CD4-positive, alpha-beta T cell treated with Interleukin-17A for 4 hours (primary cell): ENCODE measurements around the gene F2R.
"Not testable (repeated sequence)": the region's sequence is repeated elsewhere in the genome, so short reads cannot be mapped to it uniquely, and the experiment has no call there.

Experiments
- DNase-seq: peaks from one replicate; pipeline ENCODE4 v3.0.0-alpha.2; 2020; ENCODE audit warnings: mixed read lengths

F2R gene

GRCh38 chr5:76715736-76716455 lies at the start of gene F2R:
Gene F2R (plus strand): TSS chr5:76716126. CDS start chr5:76716308, 182 bp downstream.
- DNase-seq, result peak; percentile 70

GRCh38 chr5:76667495-76667894 lies 48.4 kb upstream of the F2R start:
- DNase-seq, result no peak

- no peak for DNase-seq
Measured at GRCh38 chr5:76669245-76669644, 46.7 kb upstream of the F2R start.

- DNase-seq, result no peak
Measured at GRCh38 chr5:76670508-76670907, 45.4 kb upstream of the F2R start.

GRCh38 chr5:76672242-76672641 lies 43.7 kb upstream of the F2R start:
- no peak for DNase-seq

- no peak for DNase-seq
Measured at GRCh38 chr5:76673125-76673524, 42.8 kb upstream of the F2R start.

- no peak for DNase-seq
Measured at GRCh38 chr5:76674330-76675066, 41.4 kb upstream of the F2R start.

- DNase-seq, result no peak
Measured at GRCh38 chr5:76675364-76675763, 40.6 kb upstream of the F2R start.

- no peak for DNase-seq
Measured at GRCh38 chr5:76677849-76678472, 38.0 kb upstream of the F2R start.

GRCh38 chr5:76679231-76679630 lies 36.7 kb upstream of the F2R start:
- no peak for DNase-seq

GRCh38 chr5:76680826-76681225 lies 35.1 kb upstream of the F2R start:
- DNase-seq, result not testable (repeated sequence)

GRCh38 chr5:76681287-76681686 lies 34.6 kb upstream of the F2R start:
- no peak for DNase-seq

GRCh38 chr5:76682387-76682786 lies 33.5 kb upstream of the F2R start:
- no peak for DNase-seq

- no peak for DNase-seq
Measured at GRCh38 chr5:76683816-76684731, 31.9 kb upstream of the F2R start.

GRCh38 chr5:76684756-76685519 lies 31.0 kb upstream of the F2R start:
- no peak for DNase-seq

- no peak for DNase-seq
Measured at GRCh38 chr5:76685704-76686103, 30.2 kb upstream of the F2R start.

- no peak for DNase-seq
Measured at GRCh38 chr5:76688212-76688611, 27.7 kb upstream of the F2R start.

- DNase-seq, result no peak
Measured at GRCh38 chr5:76688836-76689235, 27.1 kb upstream of the F2R start.

GRCh38 chr5:76689321-76690036 lies 26.4 kb upstream of the F2R start:
- no peak for DNase-seq

- no peak for DNase-seq
Measured at GRCh38 chr5:76690037-76690679, 25.8 kb upstream of the F2R start.
